Measurements from ENCODE around the gene ADGRB3.
"Not testable (repeated sequence)": the region's sequence is repeated elsewhere in the genome, so short reads cannot be mapped to it uniquely, and the experiment has no call there.

The ADGRB3 gene

DNA sequence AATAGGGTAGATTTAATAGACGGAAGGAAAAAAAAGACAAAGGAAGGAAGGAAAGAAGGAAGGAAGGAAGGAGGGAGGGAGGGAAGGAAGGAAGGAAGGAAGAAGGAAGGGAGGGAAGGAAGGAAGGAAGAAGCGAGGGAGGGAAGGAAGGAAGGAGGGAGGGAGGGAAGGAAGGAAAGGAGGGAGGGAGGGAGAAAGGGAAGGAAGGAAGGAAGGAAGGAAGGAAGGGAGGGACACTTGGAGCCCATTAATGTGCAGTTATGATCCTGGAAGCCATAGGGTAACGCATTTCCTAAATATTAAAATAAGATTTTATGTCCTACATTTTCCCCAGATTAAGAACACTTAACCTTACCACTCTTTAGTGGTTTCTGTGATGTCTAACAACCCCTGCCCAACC, 465.7 kb downstream of the ADGRB3 start:
- TF ChIP-seq, protein P1, sequence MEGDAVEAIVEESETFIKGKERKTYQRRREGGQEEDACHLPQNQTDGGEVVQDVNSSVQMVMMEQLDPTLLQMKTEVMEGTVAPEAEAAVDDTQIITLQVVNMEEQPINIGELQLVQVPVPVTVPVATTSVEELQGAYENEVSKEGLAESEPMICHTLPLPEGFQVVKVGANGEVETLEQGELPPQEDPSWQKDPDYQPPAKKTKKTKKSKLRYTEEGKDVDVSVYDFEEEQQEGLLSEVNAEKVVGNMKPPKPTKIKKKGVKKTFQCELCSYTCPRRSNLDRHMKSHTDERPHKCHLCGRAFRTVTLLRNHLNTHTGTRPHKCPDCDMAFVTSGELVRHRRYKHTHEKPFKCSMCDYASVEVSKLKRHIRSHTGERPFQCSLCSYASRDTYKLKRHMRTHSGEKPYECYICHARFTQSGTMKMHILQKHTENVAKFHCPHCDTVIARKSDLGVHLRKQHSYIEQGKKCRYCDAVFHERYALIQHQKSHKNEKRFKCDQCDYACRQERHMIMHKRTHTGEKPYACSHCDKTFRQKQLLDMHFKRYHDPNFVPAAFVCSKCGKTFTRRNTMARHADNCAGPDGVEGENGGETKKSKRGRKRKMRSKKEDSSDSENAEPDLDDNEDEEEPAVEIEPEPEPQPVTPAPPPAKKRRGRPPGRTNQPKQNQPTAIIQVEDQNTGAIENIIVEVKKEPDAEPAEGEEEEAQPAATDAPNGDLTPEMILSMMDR (IDR thresholded peaks at IDR 0.05; ENCODE audit: extremely low read depth, insufficient read depth, missing control alignments) = no peak
- DNase-seq (ENCODE audit: low spot score) = no peak
- in situ Hi-C loops (cut with MboI; ENCODE audit: low pct_unique_long_range_greater_than_20kb, low sequenced_read_pairs, unreplicated experiment) = no loop called here

DNA sequence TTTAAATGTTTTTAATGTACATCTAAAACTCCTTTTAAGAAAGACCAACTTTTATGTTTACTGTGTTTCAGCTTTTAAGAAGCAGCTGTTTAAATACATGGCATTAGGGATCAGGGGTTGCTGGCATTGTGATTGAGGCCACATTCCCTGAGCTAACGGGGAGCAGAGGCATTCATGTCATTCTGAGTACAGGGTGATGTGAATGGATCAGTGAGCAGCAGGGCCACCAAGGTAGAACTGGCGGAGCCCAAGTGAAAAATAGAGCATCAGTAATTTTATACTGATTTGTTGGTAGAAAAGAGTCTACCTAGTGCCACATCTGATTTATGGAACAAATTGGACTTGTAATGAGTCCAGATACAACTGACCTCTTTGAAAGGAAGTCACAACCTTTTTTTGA, 467.3 kb downstream of the ADGRB3 start:
- DNase-seq (ENCODE audit: low spot score) = no peak
- in situ Hi-C loops (cut with MboI; ENCODE audit: low pct_unique_long_range_greater_than_20kb, low sequenced_read_pairs, unreplicated experiment) = no loop called here
- TF ChIP-seq, protein P1 (IDR thresholded peaks at IDR 0.05; ENCODE audit: extremely low read depth, insufficient read depth, missing control alignments) = no peak

- TF ChIP-seq, protein P1 (IDR thresholded peaks at IDR 0.05; ENCODE audit: extremely low read depth, insufficient read depth, missing control alignments) = no peak
- no peak for DNase-seq (ENCODE audit: low spot score)
- in situ Hi-C loops (cut with MboI; ENCODE audit: low pct_unique_long_range_greater_than_20kb, low sequenced_read_pairs, unreplicated experiment) = no loop called here
Measured at GRCh38 chr6:69105288-69105687, 470.2 kb downstream of the ADGRB3 start.

DNA sequence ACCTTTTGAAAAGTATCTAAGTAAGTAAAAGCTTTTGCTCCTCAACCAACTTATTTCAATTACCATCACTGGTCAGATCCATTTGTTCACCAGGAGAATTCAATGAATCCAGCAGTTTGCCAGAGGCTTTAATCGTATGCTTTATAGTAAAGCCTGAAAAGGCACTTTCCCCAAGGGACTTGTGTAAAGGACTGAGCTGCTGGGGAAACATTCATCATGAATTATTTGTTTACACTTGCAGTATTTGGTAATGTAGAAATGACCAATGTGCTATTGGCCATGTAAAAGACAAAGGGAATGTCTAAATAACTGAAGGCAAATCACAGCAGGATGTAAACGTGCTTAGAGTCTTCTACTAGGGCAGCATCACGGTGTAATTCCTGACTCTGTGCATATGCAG, 471.4 kb downstream of the ADGRB3 start:
- no peak for DNase-seq (ENCODE audit: low spot score)
- in situ Hi-C loops (cut with MboI; ENCODE audit: low pct_unique_long_range_greater_than_20kb, low sequenced_read_pairs, unreplicated experiment) = no loop called here
- TF ChIP-seq, protein P1 (IDR thresholded peaks at IDR 0.05; ENCODE audit: extremely low read depth, insufficient read depth, missing control alignments) = no peak

GRCh38 chr6:69111301-69111700, 476.2 kb downstream of the ADGRB3 start:
- in situ Hi-C loops (cut with MboI; ENCODE audit: low pct_unique_long_range_greater_than_20kb, low sequenced_read_pairs, unreplicated experiment) = no loop called here
- TF ChIP-seq, protein P1 (IDR thresholded peaks at IDR 0.05; ENCODE audit: extremely low read depth, insufficient read depth, missing control alignments) = no peak
- DNase-seq (ENCODE audit: low spot score) = no peak

- DNase-seq (ENCODE audit: low spot score) = no peak
- in situ Hi-C loops (cut with MboI; ENCODE audit: low pct_unique_long_range_greater_than_20kb, low sequenced_read_pairs, unreplicated experiment) = no loop called here
- TF ChIP-seq, protein P1 (IDR thresholded peaks at IDR 0.05; ENCODE audit: extremely low read depth, insufficient read depth, missing control alignments) = no peak
Measured at GRCh38 chr6:69116658-69117057, 481.6 kb downstream of the ADGRB3 start.

- DNase-seq (ENCODE audit: low spot score); in situ Hi-C loops (cut with MboI; ENCODE audit: low pct_unique_long_range_greater_than_20kb, low sequenced_read_pairs, unreplicated experiment): not testable (repeated sequence)
Measured at GRCh38 chr6:69121461-69122406, 486.7 kb downstream of the ADGRB3 start.

Data from GM13977 (cell line).